A673 (cell line): Measurements from ENCODE around the gene ABHD10. TPM values are rescaled to one million over a fixed set of nuclear protein-coding genes. Genes with fewer than 3 reads are reported as not detected.

Experiments used
- BruUV-seq: library from RNA; stranded (reverse); fragments of 400-500 nt; replicated peaks from 2 replicates; lab custom pipeline; 2021; lab: Mats Ljungman, UMichigan
- CTCF ChIA-PET: fragments of 300-600 bp; sonication (Branson Sonifier 250); formaldehyde crosslinking; loops from one replicate; lab custom pipeline; 2022; ENCODE audit warnings: antibody characterized with exemption; lab: Charles Lee
- POLR2A ChIA-PET: fragments of 300-600 bp; sonication (Branson Sonifier 250); formaldehyde crosslinking; loops from one replicate; lab custom pipeline; 2022; ENCODE audit warnings: antibody characterized with exemption; ENCODE audit not compliant: low non-redundant PET; lab: Charles Lee
- DNase-seq: peaks from one replicate; pipeline ENCODE4 v3.0.0-alpha.2; 2015; ENCODE audit warnings: low spot score
- H3K27ac ChIP-seq: fragments of 200-600 bp; sonication (generic); 2 replicates; pipeline ENCODE4 v1.5.1; 2016; ENCODE audit warnings: mixed run types, low read depth, mild to moderate bottlenecking, mixed read lengths, antibody characterized with exemption, low read length; ENCODE audit not compliant: poor library complexity, severe bottlenecking
- H3K27me3 ChIP-seq: fragments of 200-600 bp; sonication (generic); replicated peaks from 2 replicates; pipeline ENCODE4 v1.6.1; 2017; ENCODE audit warnings: mixed run types, low read depth, mild to moderate bottlenecking, mixed read lengths, antibody characterized with exemption, low read length; ENCODE audit not compliant: insufficient read depth, poor library complexity
- H3K36me3 ChIP-seq: fragments of 200-600 bp; sonication (generic); 2 replicates; pipeline ENCODE4 v1.6.1; 2016; ENCODE audit warnings: mixed run types, mild to moderate bottlenecking, mixed read lengths, antibody characterized with exemption, low read length; ENCODE audit not compliant: insufficient read depth, poor library complexity, severe bottlenecking
- H3K4me1 ChIP-seq: fragments of 200-600 bp; sonication (generic); 2 replicates; pipeline ENCODE4 v1.6.1; 2017; ENCODE audit warnings: mixed run types, mild to moderate bottlenecking, mixed read lengths, antibody characterized with exemption, low read length; ENCODE audit not compliant: insufficient read depth, poor library complexity, severe bottlenecking
- H3K4me3 ChIP-seq: fragments of 200-600 bp; sonication (generic); 2 replicates; pipeline ENCODE4 v1.5.1; 2016; ENCODE audit warnings: low read depth, mixed run types, mild to moderate bottlenecking, mixed read lengths, low read length; ENCODE audit not compliant: poor library complexity, severe bottlenecking
- H3K9me3 ChIP-seq: fragments of 200-600 bp; sonication (generic); 2 replicates; pipeline ENCODE4 v1.6.1; 2016; ENCODE audit warnings: mixed run types, low read depth, mild to moderate bottlenecking, mixed read lengths, antibody characterized with exemption, low read length; ENCODE audit not compliant: poor library complexity, severe bottlenecking
- EZH2 ChIP-seq: fragments of 200-600 bp; sonication (generic); IDR thresholded peaks from 2 replicates; pipeline ENCODE4 v1.6.1; 2017; ENCODE audit warnings: borderline replicate concordance, low read depth, mild to moderate bottlenecking, mixed read lengths, antibody characterized with exemption, low read length; ENCODE audit not compliant: poor library complexity, severe bottlenecking
- intact Hi-C: fragments of 100-400 bp; cut with micrococcal nuclease; formaldehyde crosslinking; loops from one replicate; pipeline ENCODE4 v1.10.0; 2022; ENCODE audit not compliant: unreplicated experiment
- total RNA-seq: library from RNA; stranded (reverse); gene quantifications from 2 replicates; pipeline ENCODE4 v1.2.3, GENCODE V29; 2021
- TF ChIP-seq, protein P1 (sequence below): fragments of 300-800, 200-600 bp; sonication (generic); conservative IDR thresholded peaks from 2 replicates; pipeline ENCODE4 v1.5.1; 2017; ENCODE audit warnings: low read depth, mild to moderate bottlenecking, antibody characterized with exemption, low read length, moderate library complexity, mixed read lengths

Gene ABHD10
- total RNA-seq, 1 experiment from 2014 or later = 40.7 TPM

DNA sequence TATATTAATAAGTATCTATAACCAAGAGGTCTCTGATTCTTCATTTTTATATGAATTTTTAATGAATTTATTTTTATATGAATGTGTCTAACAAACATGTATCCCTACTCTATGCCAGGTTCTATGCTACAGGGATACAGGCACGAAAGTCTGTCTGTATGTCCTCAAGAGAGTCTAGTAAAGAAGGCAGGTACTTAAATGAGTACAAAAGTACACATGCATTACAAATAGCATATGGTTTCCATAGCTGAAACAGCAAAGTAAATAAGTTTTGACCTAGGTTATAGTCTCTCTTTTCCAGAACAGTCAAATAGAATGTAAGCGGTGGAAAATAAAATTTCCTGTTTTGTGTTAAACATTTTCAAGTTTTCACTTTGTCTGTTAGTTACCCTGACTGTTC, 13.3 kb upstream of the ABHD10 start:
- no peaks in the 10 kb centered on the region for H3K9me3 ChIP-seq
- BruUV-seq = no TSS peak
- no peak overlapping the region for H3K27ac ChIP-seq
- ChIA-PET POLR2A (no interaction called here), CTCF (interaction anchor here (1.1 kb wide), 1 partner anchor 70 kb away, joined by 3 read pairs; no protein-coding TSS in a partner anchor)
- H3K4me3 ChIP-seq = no peak overlapping the region
- DNase-seq = no peak
- H3K36me3 ChIP-seq = no peaks in the 10 kb centered on the region
- peaks cover 16% of the 10 kb centered on the region for H3K4me1 ChIP-seq
- no peaks in the 10 kb centered on the region for H3K27me3 ChIP-seq
- no peak for TF ChIP-seq EZH2
- TF ChIP-seq, protein P1, sequence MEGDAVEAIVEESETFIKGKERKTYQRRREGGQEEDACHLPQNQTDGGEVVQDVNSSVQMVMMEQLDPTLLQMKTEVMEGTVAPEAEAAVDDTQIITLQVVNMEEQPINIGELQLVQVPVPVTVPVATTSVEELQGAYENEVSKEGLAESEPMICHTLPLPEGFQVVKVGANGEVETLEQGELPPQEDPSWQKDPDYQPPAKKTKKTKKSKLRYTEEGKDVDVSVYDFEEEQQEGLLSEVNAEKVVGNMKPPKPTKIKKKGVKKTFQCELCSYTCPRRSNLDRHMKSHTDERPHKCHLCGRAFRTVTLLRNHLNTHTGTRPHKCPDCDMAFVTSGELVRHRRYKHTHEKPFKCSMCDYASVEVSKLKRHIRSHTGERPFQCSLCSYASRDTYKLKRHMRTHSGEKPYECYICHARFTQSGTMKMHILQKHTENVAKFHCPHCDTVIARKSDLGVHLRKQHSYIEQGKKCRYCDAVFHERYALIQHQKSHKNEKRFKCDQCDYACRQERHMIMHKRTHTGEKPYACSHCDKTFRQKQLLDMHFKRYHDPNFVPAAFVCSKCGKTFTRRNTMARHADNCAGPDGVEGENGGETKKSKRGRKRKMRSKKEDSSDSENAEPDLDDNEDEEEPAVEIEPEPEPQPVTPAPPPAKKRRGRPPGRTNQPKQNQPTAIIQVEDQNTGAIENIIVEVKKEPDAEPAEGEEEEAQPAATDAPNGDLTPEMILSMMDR = no peak
- intact Hi-C loops = loop anchor here (5.0 kb wide), 1 partner anchor 298 kb away; no protein-coding TSS in a partner anchor

DNA sequence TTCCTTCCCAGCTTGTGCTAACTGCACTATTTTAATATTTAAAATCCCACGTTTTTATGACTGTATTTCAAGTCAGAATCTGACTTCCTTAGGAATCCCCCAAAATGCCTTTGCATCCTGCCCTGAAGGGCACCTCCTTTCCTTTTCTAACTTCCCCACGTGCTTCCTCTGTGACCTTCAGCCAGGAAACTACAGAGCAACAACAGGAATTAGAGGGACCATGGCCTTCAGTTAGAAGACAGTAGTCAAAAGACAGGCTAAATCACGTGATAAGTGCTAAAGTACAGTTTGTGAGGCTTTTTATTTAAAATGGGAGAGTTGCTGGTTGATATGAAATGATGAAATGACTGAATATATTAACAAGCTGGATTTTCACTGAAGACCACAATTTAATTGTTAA, 11.8 kb upstream of the ABHD10 start:
- TF ChIP-seq, protein P1 = no peak
- TF ChIP-seq EZH2 = no peak
- Histone ChIP-seq H3K4me3 (no peak overlapping the region), H3K36me3 (no peaks in the 10 kb centered on the region)

DNA sequence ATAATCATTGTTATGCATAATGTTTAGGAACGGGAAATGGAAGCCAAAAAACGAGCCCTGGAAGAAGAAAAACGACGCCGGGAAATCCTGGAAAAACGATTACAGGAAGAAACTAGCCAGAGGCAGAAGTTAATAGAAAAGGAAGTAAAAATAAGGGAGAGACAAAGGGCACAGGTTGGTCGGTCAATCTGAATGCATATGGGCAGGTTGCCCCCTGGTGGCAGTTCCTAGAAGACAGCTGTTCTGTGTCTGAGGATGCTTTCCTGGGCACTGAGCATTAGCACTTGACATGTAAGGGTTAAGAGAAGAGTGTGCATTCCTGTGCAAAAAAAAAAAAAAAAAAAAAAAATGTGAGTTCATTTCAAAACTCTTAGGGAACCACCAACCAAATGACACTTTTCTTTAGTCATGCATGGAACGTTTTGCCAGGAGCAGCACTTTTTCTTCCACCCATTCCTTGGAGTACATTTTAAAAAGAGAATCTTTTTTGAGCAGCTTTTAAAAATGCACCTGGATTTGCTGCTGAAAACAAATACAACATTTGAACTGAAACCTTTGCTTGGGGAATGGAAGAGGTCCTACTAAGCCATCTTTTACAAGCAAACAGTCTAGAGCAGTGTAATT, 11.1 kb upstream of the ABHD10 start:
- Histone ChIP-seq H3K36me3 (no peaks in the 10 kb centered on the region), H3K27ac (no peak overlapping the region), H3K4me3 (no peak overlapping the region), H3K9me3 (no peaks in the 10 kb centered on the region), H3K4me1 (peaks cover 7% of the 10 kb centered on the region), H3K27me3 (no peaks in the 10 kb centered on the region)
- no TSS peak for BruUV-seq
- TF ChIP-seq EZH2 = no peak
- TF ChIP-seq, protein P1 = peak; percentile 92
- ChIA-PET CTCF (interaction anchor here (1.0 to 2.8 kb wide), 7 partner anchors 45 to 252 kb away, joined by 3 to 29 read pairs (median 6); no protein-coding TSS in a partner anchor), POLR2A (interaction anchor here (0.6 kb wide), 1 partner anchor 71 kb away, joined by 11 read pairs; no protein-coding TSS in a partner anchor)
- DNase-seq = peak; percentile 83
- intact Hi-C loops = loop anchor here (1.0 to 5.0 kb wide), 3 partner anchors 72 to 300 kb away; no protein-coding TSS in a partner anchor

More for the DNA sequence above, 11.8 kb upstream of the ABHD10 start:
- Histone ChIP-seq H3K27me3 (no peaks in the 10 kb centered on the region), H3K4me1 (peaks cover 7% of the 10 kb centered on the region), H3K27ac (no peak overlapping the region), H3K9me3 (no peaks in the 10 kb centered on the region)
- ChIA-PET CTCF (interaction anchor here (1.0 to 2.8 kb wide), 6 partner anchors 46 to 249 kb away, joined by 3 to 29 read pairs (median 6); no protein-coding TSS in a partner anchor), POLR2A (interaction anchor here (0.6 kb wide), 1 partner anchor 70 kb away, joined by 11 read pairs; no protein-coding TSS in a partner anchor)
- intact Hi-C loops = loop anchor here (1.0 to 5.0 kb wide), 3 partner anchors 72 to 300 kb away; no protein-coding TSS in a partner anchor
- BruUV-seq = no TSS peak
- DNase-seq = no peak
